Esophagus muscularis mucosa (tissue), 3 donors: ENCODE results near the gene LTN1.
"Not testable (repeated sequence)": the region's sequence is repeated elsewhere in the genome, so short reads cannot be mapped to it uniquely, and the experiment has no call there.

Experiments
- CTCF ChIP-seq, 3 experiments: fragments of 200-600 bp in 2 of 3; fragments of 450-650 bp in 1 of 3; sonication (generic) in 2 of 3; IDR thresholded peaks; one replicate each; pipeline ENCODE4 v1.5.1; 2017 to 2019; ENCODE audit warnings: antibody characterized with exemption in 3 of 3, mild to moderate bottlenecking in 2 of 3, moderate library complexity in 1 of 3
- POLR2AphosphoS5 ChIP-seq, 2 donors: sonication (generic); formaldehyde crosslinking; IDR thresholded peaks; one replicate each; pipeline ENCODE4 v1.6.1; 2017; ENCODE audit warnings: antibody characterized with exemption in 2 of 2

- TF ChIP-seq POLR2AphosphoS5, CTCF (IDR thresholded peaks at IDR 0.05): not testable (repeated sequence)
Measured at GRCh38 chr21:28931708-28932372, 60.8 kb downstream of the LTN1 start.
